Measurements from ENCODE around the gene ATPAF1. TPM values are rescaled to one million over a fixed set of nuclear protein-coding genes. Genes with fewer than 3 reads are reported as not detected.

The ATPAF1 gene
- total RNA-seq, 4 donors from 2014 or later: 20.6 to 91.5 (median 71.4) TPM

- Histone ChIP-seq H3K4me3 (no peak overlapping the region), H3K9me3 (no peaks in the 10 kb centered on the region), H3K4me1 (peaks cover 7 to 30% (median 16%) of the 10 kb centered on the region in 4 donors), H3K36me3 (peaks cover 0 to 59% (median 12%) of the 10 kb centered on the region in 4 donors), H3K27me3 (no peaks in the 10 kb centered on the region), H3K27ac (peak overlapping the region; percentile 16 to 52 (median 34))
- in situ Hi-C loops (cut with MboI; ENCODE audit: low pct_ligation_motif_present in 1 of 4, low pct_unique_long_range_greater_than_20kb in 1 of 4, low sequenced_read_pairs in 3 of 4) (no loop called here), intact Hi-C loops (cut with DNase I; ENCODE audit: low total_unique reads) (no loop called here)
- WGBS, 2 donors (ENCODE audit: low coverage in 1 of 2): 60 to 67% methylated on average over 1 of the region's 1 CpG
- TF ChIP-seq EP300 (IDR thresholded peaks at IDR 0.05; ENCODE audit: low read depth) (no peak), POLR2A (IDR thresholded peaks at IDR 0.05) (no peak), POLR2AphosphoS5 (IDR thresholded peaks at IDR 0.05) (no peak), CTCF (IDR thresholded peaks at IDR 0.05) (no peak)
- no peak for DNase-seq
These were observed 13.3 kb upstream of the ATPAF1 start for GRCh38 chr1:46681333-46682034.

GRCh38 chr1:46679789-46680573 is 11.8 kb upstream of the ATPAF1 start:
- DNase-seq: no peak
- Histone ChIP-seq H3K27me3 (no peaks in the 10 kb centered on the region), H3K4me3 (no peak overlapping the region), H3K27ac (no peak overlapping the region), H3K9me3 (no peaks in the 10 kb centered on the region), H3K4me1 (peaks cover 6 to 19% (median 11%) of the 10 kb centered on the region in 4 donors), H3K36me3 (peaks cover 0 to 55% (median 12%) of the 10 kb centered on the region in 4 donors)
- TF ChIP-seq POLR2A (IDR thresholded peaks at IDR 0.05) (no peak), POLR2AphosphoS5 (IDR thresholded peaks at IDR 0.05) (no peak), CTCF (IDR thresholded peaks at IDR 0.05) (no peak), EP300 (IDR thresholded peaks at IDR 0.05; ENCODE audit: low read depth) (no peak)
- intact Hi-C loops (cut with DNase I; ENCODE audit: low total_unique reads) (no loop called here), in situ Hi-C loops (cut with MboI; ENCODE audit: low pct_ligation_motif_present in 1 of 4, low pct_unique_long_range_greater_than_20kb in 1 of 4, low sequenced_read_pairs in 3 of 4) (no loop called here)
- WGBS, 2 donors (ENCODE audit: low coverage in 1 of 2): 88 to 91% methylated on average over 5 to 6 of the region's 6 CpGs

GRCh38 chr1:46677339-46677738 is 9.2 kb upstream of the ATPAF1 start:
- no peak for DNase-seq
- Histone ChIP-seq H3K9me3 (no peaks in the 10 kb centered on the region), H3K4me1 (peaks cover 3 to 17% (median 10%) of the 10 kb centered on the region in 4 donors), H3K4me3 (no peak overlapping the region), H3K27ac (no peak overlapping the region), H3K36me3 (peaks cover 0 to 37% (median 8%) of the 10 kb centered on the region in 4 donors), H3K27me3 (no peaks in the 10 kb centered on the region)
- TF ChIP-seq EP300 (IDR thresholded peaks at IDR 0.05; ENCODE audit: low read depth): no peak
- TF ChIP-seq CTCF (IDR thresholded peaks at IDR 0.05): no peak
- TF ChIP-seq POLR2A (IDR thresholded peaks at IDR 0.05): no peak
- TF ChIP-seq POLR2AphosphoS5 (IDR thresholded peaks at IDR 0.05): no peak
- intact Hi-C loops (cut with DNase I; ENCODE audit: low total_unique reads): no loop called here
- WGBS, 2 donors (ENCODE audit: low coverage in 1 of 2): 100% methylated on average over 1 of the region's 1 CpG; no CpG with 5 or more reads in 1 of the 2 donors
- in situ Hi-C loops (cut with MboI; ENCODE audit: low pct_ligation_motif_present in 1 of 4, low pct_unique_long_range_greater_than_20kb in 1 of 4, low sequenced_read_pairs in 3 of 4): no loop called here

GRCh38 chr1:46676531-46676930 is 8.4 kb upstream of the ATPAF1 start:
- TF ChIP-seq CTCF (IDR thresholded peaks at IDR 0.05) (no peak), EP300 (IDR thresholded peaks at IDR 0.05; ENCODE audit: low read depth) (no peak), POLR2AphosphoS5 (IDR thresholded peaks at IDR 0.05) (no peak), POLR2A (IDR thresholded peaks at IDR 0.05) (no peak)
- Histone ChIP-seq H3K27ac (no peak overlapping the region), H3K27me3 (no peaks in the 10 kb centered on the region), H3K9me3 (no peaks in the 10 kb centered on the region), H3K4me1 (peaks cover 0 to 9% (median 4%) of the 10 kb centered on the region in 4 donors), H3K4me3 (no peak overlapping the region), H3K36me3 (peaks cover 0 to 37% (median 7%) of the 10 kb centered on the region in 4 donors)
- in situ Hi-C loops (cut with MboI; ENCODE audit: low pct_ligation_motif_present in 1 of 4, low pct_unique_long_range_greater_than_20kb in 1 of 4, low sequenced_read_pairs in 3 of 4) (no loop called here), intact Hi-C loops (cut with DNase I; ENCODE audit: low total_unique reads) (no loop called here)
- no peak for DNase-seq
- WGBS, 2 donors (ENCODE audit: low coverage in 1 of 2): 93 to 100% methylated on average over 1 of the region's 1 CpG

Data from transverse colon (tissue), 4 donors.